HEK293 (cell line): ENCODE results near the gene CLDN15.

Experiments used
- CTCF ChIA-PET: fragments of 350-600 bp; formaldehyde crosslinking; extraction: SDS; loops from one replicate; lab custom pipeline; 2021; ENCODE audit warnings: antibody characterized with exemption; lab: Yijun Ruan, JAX
- POLR2A ChIA-PET: fragments of 300-600 bp; formaldehyde crosslinking; extraction: SDS; loops from one replicate; lab custom pipeline; 2020; ENCODE audit warnings: antibody characterized with exemption, inconsistent platforms; lab: Yijun Ruan, JAX
- H3K27ac ChIP-seq: fragments of 200-500 bp; sonication (Bioruptor generic); 2 replicates; pipeline ENCODE4 v1.5.1; 2014; ENCODE audit warnings: low read depth, low read length, control low read depth, inconsistent platforms; ENCODE audit errors: extremely low read depth
- H3K36me3 ChIP-seq, 2 experiments: fragments of 200-500 bp in 1 of 2; sonication (Bioruptor generic) in 1 of 2; 1 replicate in 1 of 2; 2 replicates in 1 of 2; pipeline ENCODE4 v1.5.1; 2014 to 2017; ENCODE audit warnings: inconsistent platforms in 2 of 2, low read length in 2 of 2; ENCODE audit not compliant: control insufficient read depth in 2 of 2, insufficient read depth in 1 of 2
- H3K4me1 ChIP-seq: fragments of 200-500 bp; sonication (Bioruptor generic); 2 replicates; pipeline ENCODE4 v1.5.1; 2014; ENCODE audit warnings: mild to moderate bottlenecking, low read length, inconsistent platforms; ENCODE audit not compliant: control insufficient read depth, insufficient read depth
- H3K4me3 ChIP-seq: 2 replicates; pipeline ENCODE4 v1.5.1; 2011; ENCODE audit warnings: low read depth, mild to moderate bottlenecking, control low read depth, low read length, moderate library complexity
- H3K9me3 ChIP-seq: fragments of 200-500 bp; sonication (Bioruptor generic); 2 replicates; pipeline ENCODE4 v1.5.1; 2014; ENCODE audit warnings: low read depth, low read length, inconsistent platforms; ENCODE audit not compliant: control insufficient read depth, insufficient read depth
- HOXA7 ChIP-seq: sonication (generic); formaldehyde crosslinking; IDR thresholded peaks from 2 replicates; pipeline ENCODE4 v1.8.1; 2022; ENCODE audit warnings: missing genetic modification reagents, borderline replicate concordance
- SCRT1 ChIP-seq: fragments of 450-650 bp; formaldehyde crosslinking; IDR thresholded peaks from 2 replicates; pipeline ENCODE4 v1.5.1; 2016; ENCODE audit warnings: missing biosample characterization, missing genetic modification characterization, borderline replicate concordance
- SCRT2 ChIP-seq: fragments of 450-650 bp; formaldehyde crosslinking; IDR thresholded peaks from 2 replicates; pipeline ENCODE4 v1.5.1; 2016; ENCODE audit warnings: missing biosample characterization, missing genetic modification characterization
- ZBTB17 ChIP-seq: fragments of 450-650 bp; formaldehyde crosslinking; IDR thresholded peaks from 2 replicates; pipeline ENCODE4 v1.5.1; 2016; ENCODE audit warnings: missing biosample characterization, missing genetic modification characterization
- ZBTB20 ChIP-seq: fragments of 450-650 bp; formaldehyde crosslinking; IDR thresholded peaks from 2 replicates; pipeline ENCODE4 v1.5.1; 2016; ENCODE audit warnings: missing biosample characterization, missing genetic modification characterization
- ZFHX2 ChIP-seq: fragments of 450-650 bp; formaldehyde crosslinking; conservative IDR thresholded peaks from 2 replicates; pipeline ENCODE4 v1.5.1; 2016; ENCODE audit warnings: missing biosample characterization, missing genetic modification characterization
- ZNF274 ChIP-seq, 2 experiments: fragments of 200-500 bp in 1 of 2; fragments of 450-650 bp in 1 of 2; sonication (Bioruptor generic) in 1 of 2; formaldehyde crosslinking in 1 of 2; IDR thresholded peaks; 2 replicates each; pipeline versions ENCODE4 v1.5.1 to v1.6.1; 2014 to 2016; ENCODE audit warnings: borderline replicate concordance in 1 of 2, inconsistent platforms in 1 of 2, low read length in 1 of 2, missing biosample characterization in 1 of 2, missing genetic modification characterization in 1 of 2
- ZNF335 ChIP-seq: fragments of 450-650 bp; formaldehyde crosslinking; conservative IDR thresholded peaks from 2 replicates; pipeline ENCODE4 v1.5.1; 2016; ENCODE audit warnings: missing biosample characterization, missing genetic modification characterization
- ZNF501 ChIP-seq: fragments of 450-650 bp; formaldehyde crosslinking; IDR thresholded peaks from 2 replicates; pipeline ENCODE4 v1.5.1; 2016; ENCODE audit warnings: missing biosample characterization, missing genetic modification characterization
- ZNF600 ChIP-seq: fragments of 450-650 bp; formaldehyde crosslinking; IDR thresholded peaks from 2 replicates; pipeline ENCODE4 v1.5.1; 2016; ENCODE audit warnings: missing biosample characterization, missing genetic modification characterization
- ZNF777 ChIP-seq: fragments of 450-650 bp; formaldehyde crosslinking; IDR thresholded peaks from 2 replicates; pipeline ENCODE4 v1.5.1; 2017; ENCODE audit warnings: missing biosample characterization, missing genetic modification characterization, borderline replicate concordance
- ZNF792 ChIP-seq: fragments of 450-650 bp; formaldehyde crosslinking; IDR thresholded peaks from 2 replicates; pipeline ENCODE4 v1.5.1; 2016; ENCODE audit warnings: missing biosample characterization, missing genetic modification characterization
- TF ChIP-seq, protein P1 (sequence below): sonication (generic); formaldehyde crosslinking; IDR thresholded peaks from 2 replicates; pipeline ENCODE4 v1.8.1; 2022; ENCODE audit warnings: mild to moderate bottlenecking, moderate library complexity, missing genetic modification reagents
- TF ChIP-seq, protein P2 (sequence below): fragments of 450-650 bp; formaldehyde crosslinking; IDR thresholded peaks from 2 replicates; pipeline ENCODE4 v1.5.1; 2016; ENCODE audit warnings: missing biosample characterization, missing genetic modification characterization
- TF ChIP-seq, protein P3 (sequence below): fragments of 450-650 bp; formaldehyde crosslinking; IDR thresholded peaks from 2 replicates; pipeline ENCODE4 v1.5.1; 2016; ENCODE audit warnings: missing biosample characterization, missing genetic modification characterization, borderline replicate concordance
- TF ChIP-seq, protein P4 (sequence below): fragments of 450-650 bp; formaldehyde crosslinking; IDR thresholded peaks from 2 replicates; pipeline ENCODE4 v1.5.1; 2016; ENCODE audit warnings: missing biosample characterization, missing genetic modification characterization

Gene CLDN15

DNA sequence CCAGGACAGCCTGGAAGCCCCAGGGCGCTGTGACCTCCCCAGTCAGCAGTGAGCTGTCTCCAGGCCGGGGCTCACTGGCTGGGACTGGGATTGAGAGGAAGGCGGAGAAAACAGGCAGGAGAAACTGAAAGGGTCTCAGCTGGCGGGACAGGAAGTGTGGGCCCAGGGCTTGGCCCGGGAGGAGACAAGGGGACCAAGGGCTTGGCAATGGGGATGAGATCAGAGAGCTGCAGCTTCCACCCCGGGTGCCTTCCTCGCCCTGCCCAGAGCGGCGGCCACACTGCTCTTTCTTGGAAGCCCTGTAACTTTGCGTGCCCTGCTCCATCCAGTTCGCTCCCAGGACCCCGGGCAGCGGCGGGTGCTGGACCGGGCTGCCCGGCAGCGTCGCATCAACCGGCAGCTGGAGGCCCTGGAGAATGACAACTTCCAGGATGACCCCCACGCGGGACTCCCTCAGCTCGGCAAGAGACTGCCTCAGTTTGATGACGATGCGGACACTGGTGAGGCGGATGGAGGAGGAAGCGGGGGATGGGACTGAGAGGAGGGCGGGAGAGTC is 15.2 kb downstream of the CLDN15 start (continued):
- TF ChIP-seq, protein P1, sequence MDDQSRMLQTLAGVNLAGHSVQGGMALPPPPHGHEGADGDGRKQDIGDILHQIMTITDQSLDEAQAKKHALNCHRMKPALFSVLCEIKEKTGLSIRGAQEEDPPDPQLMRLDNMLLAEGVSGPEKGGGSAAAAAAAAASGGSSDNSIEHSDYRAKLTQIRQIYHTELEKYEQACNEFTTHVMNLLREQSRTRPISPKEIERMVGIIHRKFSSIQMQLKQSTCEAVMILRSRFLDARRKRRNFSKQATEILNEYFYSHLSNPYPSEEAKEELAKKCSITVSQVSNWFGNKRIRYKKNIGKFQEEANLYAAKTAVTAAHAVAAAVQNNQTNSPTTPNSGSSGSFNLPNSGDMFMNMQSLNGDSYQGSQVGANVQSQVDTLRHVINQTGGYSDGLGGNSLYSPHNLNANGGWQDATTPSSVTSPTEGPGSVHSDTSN (CRISPR knock-in tag): no peak
- TF ChIP-seq, protein P2, sequence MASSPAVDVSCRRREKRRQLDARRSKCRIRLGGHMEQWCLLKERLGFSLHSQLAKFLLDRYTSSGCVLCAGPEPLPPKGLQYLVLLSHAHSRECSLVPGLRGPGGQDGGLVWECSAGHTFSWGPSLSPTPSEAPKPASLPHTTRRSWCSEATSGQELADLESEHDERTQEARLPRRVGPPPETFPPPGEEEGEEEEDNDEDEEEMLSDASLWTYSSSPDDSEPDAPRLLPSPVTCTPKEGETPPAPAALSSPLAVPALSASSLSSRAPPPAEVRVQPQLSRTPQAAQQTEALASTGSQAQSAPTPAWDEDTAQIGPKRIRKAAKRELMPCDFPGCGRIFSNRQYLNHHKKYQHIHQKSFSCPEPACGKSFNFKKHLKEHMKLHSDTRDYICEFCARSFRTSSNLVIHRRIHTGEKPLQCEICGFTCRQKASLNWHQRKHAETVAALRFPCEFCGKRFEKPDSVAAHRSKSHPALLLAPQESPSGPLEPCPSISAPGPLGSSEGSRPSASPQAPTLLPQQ (tag by site-specific recombination): no peak

DNA sequence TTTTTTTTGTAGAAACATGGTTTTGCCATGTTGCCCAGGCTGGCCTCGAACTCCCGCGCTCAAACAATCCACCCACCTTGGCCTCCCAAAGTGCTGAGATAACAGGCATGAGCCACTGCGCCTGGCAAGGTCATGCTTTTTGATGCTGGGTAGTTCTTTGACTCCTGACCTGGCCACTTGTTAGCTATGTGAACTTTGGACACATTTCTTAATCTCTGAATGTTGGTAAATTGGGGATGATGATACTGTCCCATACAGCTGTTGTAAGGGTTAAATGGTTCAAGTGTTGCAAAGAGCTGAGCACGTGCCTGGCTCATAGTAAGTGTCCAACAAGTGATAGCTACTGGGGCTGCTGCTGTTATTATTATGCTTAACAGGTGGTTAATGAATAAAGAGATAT is 17.3 kb downstream of the CLDN15 start:
- no peak overlapping the region for H3K27ac ChIP-seq
- ChIA-PET CTCF (interaction anchor here (1.9 to 2.1 kb wide), 2 partner anchors 24 to 28 kb away, joined by 6 to 13 read pairs; partner anchors contain the start of gene FIS1), POLR2A (no interaction called here)
- H3K4me1 ChIP-seq: no peaks in the 10 kb centered on the region
- TF ChIP-seq SCRT1 (tag by site-specific recombination) (0 out of 2 replicates have a peak, but pooled peaks have one; percentile 20), SCRT2 (peak; percentile 79)
- TF ChIP-seq, protein P3, sequence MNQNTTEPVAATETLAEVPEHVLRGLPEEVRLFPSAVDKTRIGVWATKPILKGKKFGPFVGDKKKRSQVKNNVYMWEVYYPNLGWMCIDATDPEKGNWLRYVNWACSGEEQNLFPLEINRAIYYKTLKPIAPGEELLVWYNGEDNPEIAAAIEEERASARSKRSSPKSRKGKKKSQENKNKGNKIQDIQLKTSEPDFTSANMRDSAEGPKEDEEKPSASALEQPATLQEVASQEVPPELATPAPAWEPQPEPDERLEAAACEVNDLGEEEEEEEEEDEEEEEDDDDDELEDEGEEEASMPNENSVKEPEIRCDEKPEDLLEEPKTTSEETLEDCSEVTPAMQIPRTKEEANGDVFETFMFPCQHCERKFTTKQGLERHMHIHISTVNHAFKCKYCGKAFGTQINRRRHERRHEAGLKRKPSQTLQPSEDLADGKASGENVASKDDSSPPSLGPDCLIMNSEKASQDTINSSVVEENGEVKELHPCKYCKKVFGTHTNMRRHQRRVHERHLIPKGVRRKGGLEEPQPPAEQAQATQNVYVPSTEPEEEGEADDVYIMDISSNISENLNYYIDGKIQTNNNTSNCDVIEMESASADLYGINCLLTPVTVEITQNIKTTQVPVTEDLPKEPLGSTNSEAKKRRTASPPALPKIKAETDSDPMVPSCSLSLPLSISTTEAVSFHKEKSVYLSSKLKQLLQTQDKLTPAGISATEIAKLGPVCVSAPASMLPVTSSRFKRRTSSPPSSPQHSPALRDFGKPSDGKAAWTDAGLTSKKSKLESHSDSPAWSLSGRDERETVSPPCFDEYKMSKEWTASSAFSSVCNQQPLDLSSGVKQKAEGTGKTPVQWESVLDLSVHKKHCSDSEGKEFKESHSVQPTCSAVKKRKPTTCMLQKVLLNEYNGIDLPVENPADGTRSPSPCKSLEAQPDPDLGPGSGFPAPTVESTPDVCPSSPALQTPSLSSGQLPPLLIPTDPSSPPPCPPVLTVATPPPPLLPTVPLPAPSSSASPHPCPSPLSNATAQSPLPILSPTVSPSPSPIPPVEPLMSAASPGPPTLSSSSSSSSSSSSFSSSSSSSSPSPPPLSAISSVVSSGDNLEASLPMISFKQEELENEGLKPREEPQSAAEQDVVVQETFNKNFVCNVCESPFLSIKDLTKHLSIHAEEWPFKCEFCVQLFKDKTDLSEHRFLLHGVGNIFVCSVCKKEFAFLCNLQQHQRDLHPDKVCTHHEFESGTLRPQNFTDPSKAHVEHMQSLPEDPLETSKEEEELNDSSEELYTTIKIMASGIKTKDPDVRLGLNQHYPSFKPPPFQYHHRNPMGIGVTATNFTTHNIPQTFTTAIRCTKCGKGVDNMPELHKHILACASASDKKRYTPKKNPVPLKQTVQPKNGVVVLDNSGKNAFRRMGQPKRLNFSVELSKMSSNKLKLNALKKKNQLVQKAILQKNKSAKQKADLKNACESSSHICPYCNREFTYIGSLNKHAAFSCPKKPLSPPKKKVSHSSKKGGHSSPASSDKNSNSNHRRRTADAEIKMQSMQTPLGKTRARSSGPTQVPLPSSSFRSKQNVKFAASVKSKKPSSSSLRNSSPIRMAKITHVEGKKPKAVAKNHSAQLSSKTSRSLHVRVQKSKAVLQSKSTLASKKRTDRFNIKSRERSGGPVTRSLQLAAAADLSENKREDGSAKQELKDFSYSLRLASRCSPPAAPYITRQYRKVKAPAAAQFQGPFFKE (tag by site-specific recombination): no peak
- H3K9me3 ChIP-seq: no peaks in the 10 kb centered on the region
- no peak overlapping the region for H3K4me3 ChIP-seq
- peaks cover 3 to 26% of the 10 kb centered on the region in 2 experiments; a peak in 2 of 3 replicates for H3K36me3 ChIP-seq

DNA sequence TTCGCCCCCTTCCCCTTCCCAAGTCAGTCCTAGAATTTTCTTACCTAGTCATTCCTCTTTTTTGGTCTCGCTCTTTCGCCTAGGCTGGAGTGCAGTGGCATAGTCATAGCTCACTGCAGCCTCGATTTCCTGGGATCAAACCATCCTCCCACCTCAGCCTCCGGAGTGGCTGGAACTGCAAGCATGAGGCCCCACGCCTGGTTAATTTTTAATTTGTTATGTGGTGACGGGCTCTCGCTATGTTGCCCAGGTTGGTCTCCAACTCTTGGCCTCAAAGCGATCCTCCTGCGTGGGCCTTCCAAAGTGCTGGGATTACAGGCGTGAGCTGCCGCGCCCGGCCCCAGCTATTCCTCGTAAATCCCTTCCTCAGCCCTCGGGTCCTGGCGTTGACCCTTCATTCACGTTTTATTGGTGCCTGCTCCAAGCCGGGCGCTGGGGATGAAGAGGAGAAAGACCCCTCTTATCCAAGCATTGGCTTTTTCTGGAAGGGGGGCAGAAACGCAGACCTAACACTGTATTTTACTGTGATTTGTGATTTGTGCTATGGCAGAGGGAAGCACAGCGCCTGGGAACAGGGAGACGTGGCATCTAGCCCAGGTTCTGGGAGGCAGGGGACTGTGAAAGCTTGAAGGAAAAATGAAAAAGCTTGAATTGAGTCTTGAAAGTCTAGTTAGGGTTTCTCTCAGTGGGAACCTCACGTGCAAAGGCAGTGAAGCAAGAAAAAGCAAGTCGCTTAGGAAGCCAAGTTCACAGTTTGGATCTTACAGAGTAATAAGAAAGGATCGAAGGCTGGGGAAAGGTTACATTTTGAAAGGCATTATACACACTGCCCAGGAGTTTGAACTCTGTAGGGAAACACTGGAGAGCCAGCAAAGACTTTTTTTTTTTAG is 19.1 kb downstream of the CLDN15 start:
- CTCF ChIA-PET: interaction anchor here (0.6 to 1.9 kb wide), 10 partner anchors 10 to 195 kb away, joined by 3 to 21 read pairs (median 4); partner anchors contain the start of gene FIS1
- POLR2A ChIA-PET: interaction anchor here (0.6 to 2.7 kb wide), 19 partner anchors 9 to 632 kb away, joined by 3 to 23 read pairs (median 5); partner anchors contain the start of genes FBXO24, FIS1, IFT22 and LRCH4
- H3K4me3 ChIP-seq: peak overlapping the region; percentile 53
- 0 out of 2 replicates have a peak, but pooled peaks cover 3% of the 10 kb centered on the region for H3K4me1 ChIP-seq
- H3K27ac ChIP-seq: no peak overlapping the region
- peaks cover 3 to 19% of the 10 kb centered on the region in 2 experiments; a peak in 2 of 3 replicates for H3K36me3 ChIP-seq
- H3K9me3 ChIP-seq: no peaks in the 10 kb centered on the region
- TF ChIP-seq ZNF792 (peak; percentile 68; the same call in 1 of the 2 replicates), HOXA7 (no peak), ZNF274 (IDR thresholded peaks at IDR 0.05; ENCODE audit: low read length) (no peak), ZNF274 (tag by site-specific recombination; IDR thresholded peaks at IDR 0.05; ENCODE audit: borderline replicate concordance) (no peak), ZNF501 (tag by site-specific recombination) (no peak), ZNF335 (tag by site-specific recombination) (peak; percentile 99), ZFHX2 (peak; percentile 17; the same call in 1 of the 2 replicates), ZNF600 (tag by site-specific recombination) (0 out of 2 replicates have a peak, but pooled peaks have one; percentile 43), ZBTB17 (tag by site-specific recombination) (peak; percentile 29; the same call in 1 of the 2 replicates), ZBTB20 (tag by site-specific recombination) (peak; percentile 17; the same call in 1 of the 2 replicates), ZNF777 (tag by site-specific recombination) (0 out of 2 replicates have a peak, but pooled peaks have one; percentile 34)
- TF ChIP-seq, protein P4, sequence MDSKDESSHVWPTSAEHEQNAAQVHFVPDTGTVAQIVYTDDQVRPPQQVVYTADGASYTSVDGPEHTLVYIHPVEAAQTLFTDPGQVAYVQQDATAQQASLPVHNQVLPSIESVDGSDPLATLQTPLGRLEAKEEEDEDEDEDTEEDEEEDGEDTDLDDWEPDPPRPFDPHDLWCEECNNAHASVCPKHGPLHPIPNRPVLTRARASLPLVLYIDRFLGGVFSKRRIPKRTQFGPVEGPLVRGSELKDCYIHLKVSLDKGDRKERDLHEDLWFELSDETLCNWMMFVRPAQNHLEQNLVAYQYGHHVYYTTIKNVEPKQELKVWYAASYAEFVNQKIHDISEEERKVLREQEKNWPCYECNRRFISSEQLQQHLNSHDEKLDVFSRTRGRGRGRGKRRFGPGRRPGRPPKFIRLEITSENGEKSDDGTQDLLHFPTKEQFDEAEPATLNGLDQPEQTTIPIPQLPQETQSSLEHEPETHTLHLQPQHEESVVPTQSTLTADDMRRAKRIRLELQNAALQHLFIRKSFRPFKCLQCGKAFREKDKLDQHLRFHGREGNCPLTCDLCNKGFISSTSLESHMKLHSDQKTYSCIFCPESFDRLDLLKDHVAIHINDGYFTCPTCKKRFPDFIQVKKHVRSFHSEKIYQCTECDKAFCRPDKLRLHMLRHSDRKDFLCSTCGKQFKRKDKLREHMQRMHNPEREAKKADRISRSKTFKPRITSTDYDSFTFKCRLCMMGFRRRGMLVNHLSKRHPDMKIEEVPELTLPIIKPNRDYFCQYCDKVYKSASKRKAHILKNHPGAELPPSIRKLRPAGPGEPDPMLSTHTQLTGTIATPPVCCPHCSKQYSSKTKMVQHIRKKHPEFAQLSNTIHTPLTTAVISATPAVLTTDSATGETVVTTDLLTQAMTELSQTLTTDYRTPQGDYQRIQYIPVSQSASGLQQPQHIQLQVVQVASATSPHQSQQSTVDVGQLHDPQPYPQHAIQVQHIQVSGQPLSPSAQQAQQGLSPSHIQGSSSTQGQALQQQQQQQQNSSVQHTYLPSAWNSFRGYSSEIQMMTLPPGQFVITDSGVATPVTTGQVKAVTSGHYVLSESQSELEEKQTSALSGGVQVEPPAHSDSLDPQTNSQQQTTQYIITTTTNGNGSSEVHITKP (tag by site-specific recombination): peak; percentile 83
